GM12874 (cell line): ENCODE data around the gene PIAS4.

Experiments used
- TF ChIP-seq, protein P1 (sequence below): IDR thresholded peaks from 2 replicates; pipeline ENCODE4 v1.5.1; 2011; ENCODE audit warnings: low read depth, mild to moderate bottlenecking, control low read depth, low read length, moderate library complexity; ENCODE audit not compliant: insufficient read depth

Gene PIAS4

DNA sequence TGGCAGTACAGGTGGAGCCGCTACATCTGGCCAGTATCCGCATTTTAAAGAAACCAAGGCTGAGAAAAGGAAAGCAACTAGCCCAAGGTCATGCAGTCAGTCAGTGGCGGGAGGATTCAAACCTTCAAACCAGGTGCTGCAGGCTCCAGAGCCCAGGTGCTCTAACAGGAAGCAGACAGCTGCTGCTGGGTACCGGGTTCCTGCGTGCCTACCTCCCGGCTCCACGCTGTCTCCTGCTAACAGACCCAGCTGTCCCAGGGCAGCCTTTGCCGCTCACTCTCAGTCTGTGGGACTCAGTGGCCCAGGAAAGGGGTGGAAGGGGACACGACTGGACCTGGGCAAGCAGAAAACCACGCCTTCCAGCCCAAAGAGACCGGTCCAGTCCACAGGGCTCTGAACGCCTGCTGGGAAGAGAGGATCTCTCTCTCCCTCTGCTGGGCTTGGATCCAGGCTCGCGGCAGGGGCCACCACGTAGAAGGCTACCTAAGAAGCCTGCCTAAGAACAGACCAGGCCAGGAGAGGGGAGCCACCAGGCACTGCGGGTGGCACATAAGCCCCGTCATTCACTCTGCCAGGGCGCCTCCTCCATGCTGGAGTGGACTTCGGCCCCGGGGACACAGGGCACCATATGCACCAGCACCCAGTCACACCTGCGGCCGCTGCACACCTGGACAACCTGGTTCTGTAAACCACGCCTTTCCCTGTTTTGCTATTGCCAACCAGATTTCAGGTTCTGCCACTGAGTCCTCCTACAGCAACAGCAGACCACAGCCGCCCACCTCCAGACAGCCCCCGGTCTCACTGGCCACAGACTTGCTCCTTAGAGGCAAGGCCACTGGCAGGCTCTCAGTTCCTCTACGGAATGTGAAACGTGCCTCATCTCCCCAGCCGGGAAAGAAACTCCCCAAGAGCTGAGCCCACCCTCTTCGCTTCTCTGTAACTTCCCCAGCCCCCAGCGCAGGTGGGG lies 41.2 kb upstream of the PIAS4 start:
- TF ChIP-seq, protein P1, sequence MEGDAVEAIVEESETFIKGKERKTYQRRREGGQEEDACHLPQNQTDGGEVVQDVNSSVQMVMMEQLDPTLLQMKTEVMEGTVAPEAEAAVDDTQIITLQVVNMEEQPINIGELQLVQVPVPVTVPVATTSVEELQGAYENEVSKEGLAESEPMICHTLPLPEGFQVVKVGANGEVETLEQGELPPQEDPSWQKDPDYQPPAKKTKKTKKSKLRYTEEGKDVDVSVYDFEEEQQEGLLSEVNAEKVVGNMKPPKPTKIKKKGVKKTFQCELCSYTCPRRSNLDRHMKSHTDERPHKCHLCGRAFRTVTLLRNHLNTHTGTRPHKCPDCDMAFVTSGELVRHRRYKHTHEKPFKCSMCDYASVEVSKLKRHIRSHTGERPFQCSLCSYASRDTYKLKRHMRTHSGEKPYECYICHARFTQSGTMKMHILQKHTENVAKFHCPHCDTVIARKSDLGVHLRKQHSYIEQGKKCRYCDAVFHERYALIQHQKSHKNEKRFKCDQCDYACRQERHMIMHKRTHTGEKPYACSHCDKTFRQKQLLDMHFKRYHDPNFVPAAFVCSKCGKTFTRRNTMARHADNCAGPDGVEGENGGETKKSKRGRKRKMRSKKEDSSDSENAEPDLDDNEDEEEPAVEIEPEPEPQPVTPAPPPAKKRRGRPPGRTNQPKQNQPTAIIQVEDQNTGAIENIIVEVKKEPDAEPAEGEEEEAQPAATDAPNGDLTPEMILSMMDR: no peak

DNA sequence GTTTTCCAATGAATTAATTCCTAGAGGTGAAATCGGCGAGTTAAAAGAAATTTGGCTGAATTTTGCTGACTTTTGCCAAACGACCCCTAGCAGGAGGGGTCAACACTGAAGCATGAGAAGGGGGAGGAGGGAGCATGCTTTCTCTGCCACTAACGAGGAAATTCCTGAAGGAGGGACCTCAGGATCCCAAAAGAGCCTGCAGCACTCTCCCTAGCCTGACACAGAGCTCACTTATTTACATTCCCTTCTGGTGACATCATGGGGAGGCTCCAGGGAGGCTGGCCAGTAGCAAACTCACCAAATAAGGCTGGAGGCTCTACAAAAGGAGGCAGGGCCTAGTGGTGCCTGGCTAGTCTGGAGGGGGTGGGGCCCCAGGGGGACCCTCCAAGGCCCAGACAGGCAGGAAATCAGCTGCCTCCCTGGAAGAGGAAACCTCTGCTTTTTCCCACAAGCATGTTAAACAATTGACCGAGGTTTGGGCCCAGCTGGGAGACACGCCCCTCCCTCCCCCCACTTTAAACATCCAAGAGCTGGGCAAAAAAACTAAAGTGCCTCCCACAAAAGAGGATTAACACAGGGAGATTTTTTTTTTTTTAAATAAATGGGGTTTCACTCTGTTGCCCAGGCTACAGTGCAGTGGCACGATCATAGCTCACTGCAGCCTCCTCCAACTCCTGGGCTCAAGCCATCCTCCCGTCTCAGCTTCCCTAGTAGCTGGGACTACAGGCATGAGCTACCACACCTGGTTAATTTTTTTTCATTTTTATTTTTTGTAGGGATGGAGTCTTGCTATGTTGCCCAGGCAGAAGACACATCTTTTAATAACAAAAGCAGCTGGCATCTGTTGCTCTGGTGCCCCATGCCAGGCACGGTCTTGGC lies 38.7 kb upstream of the PIAS4 start:
- TF ChIP-seq, protein P1: no peak

DNA sequence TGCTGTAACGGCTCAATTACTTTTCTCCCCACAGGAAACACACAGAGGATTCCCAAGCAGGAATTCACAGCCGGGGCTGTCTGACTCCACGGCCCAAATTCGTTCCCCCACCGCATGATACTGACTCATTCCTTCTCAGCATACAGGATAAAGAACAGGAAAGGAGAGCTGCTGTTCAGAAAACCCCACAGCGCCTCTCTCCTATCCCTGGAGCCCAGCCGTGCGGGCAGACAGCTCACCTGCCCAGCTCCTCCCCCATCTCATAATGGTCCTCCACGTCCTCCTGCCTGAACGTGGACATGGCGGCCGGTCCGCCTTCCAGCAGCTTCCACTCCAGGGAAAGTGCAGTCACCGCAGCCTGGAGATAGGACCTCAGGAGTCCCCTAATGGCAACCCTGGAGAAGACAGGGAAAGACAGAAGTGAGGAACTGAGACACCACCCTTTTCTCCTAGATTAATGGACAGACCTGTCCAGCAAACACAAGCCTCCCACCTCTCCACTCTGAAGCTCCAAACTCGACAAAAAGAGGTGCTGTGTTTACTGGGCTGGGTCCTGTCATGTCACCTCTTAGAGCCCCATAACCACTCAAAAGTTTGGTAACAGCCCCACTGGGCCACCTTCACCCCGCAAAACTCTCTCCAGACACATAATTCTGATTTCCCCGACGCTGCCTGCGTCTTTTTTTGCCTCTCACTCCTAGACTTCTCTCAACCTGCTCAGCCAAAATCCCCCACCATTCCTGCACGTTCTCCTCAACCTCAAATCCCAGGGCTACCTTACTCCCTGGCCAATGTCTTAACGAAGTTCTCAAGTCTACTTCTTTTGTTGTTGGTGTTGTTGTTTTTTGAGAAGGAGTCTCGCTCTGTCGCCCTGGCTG lies 37.9 kb upstream of the PIAS4 start:
- TF ChIP-seq, protein P1: no peak

DNA sequence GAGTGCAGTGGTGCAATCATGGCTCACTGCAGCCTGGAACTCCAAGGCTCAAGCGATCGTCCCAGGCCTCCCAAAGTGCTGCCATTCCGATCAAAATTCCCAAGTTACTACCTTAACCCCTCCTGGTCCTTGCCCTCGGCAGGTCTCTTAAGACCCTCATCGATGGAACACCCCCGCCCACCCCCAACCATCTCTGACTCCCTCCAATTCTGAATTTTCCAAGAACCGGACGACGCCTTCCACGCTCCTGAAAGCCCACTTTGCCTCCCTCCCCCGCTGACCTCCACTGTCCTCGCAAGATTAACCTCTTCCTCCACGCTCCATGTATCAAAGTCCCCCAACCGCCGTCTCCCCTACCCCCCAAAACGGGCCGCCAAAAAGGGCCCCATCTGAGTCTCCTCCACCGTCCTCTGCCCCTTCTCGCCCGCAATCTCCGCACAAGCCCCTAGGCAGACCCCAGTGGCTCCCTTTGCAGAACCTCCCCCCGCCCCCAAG lies 37.2 kb upstream of the PIAS4 start:
- TF ChIP-seq, protein P1: no peak

DNA sequence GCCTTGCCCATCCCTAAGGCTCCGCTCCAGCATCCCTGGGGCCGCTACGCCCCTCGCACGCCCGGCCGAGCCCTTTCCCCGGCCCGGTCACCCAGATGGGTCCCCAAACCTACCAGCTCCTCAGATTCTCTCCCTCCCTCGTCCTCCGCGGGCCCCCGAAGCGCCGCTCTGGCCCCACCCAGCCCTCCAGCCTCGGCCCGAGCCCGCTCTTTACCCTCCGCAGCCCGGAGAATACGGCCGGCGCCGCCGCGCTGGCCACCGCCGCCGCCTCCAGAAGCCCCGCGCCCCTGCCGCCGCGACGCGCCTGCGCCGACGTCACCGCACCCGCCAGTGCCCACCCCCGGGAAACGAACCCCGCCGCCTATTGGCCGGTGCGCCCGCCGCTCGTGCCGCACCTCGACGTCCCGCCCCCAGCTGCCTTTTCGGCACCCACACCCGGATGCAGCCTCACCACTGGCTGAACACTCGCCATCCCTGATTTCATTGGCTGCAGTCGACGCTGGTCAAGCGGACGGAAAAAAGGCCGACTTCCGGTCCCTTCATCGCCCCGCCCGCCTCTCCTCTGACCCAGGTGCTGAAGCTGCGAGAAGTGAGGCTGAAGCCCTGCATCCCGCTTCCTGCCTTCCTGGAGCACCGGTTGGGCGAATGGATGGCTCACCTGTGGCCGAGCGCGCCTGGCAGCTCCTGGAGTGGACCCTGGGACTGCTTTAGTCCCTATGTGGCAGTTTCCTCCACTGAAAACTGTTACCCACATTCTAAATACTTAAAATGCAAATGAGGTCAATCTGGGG lies 36.5 kb upstream of the PIAS4 start, which contains the start of gene DAPK3:
Gene DAPK3 (minus strand): TSS at position 292 of the 791 bp plus-strand sequence. CDS start 1,364 bp downstream, outside the sequence.
- TF ChIP-seq, protein P1: no peak

DNA sequence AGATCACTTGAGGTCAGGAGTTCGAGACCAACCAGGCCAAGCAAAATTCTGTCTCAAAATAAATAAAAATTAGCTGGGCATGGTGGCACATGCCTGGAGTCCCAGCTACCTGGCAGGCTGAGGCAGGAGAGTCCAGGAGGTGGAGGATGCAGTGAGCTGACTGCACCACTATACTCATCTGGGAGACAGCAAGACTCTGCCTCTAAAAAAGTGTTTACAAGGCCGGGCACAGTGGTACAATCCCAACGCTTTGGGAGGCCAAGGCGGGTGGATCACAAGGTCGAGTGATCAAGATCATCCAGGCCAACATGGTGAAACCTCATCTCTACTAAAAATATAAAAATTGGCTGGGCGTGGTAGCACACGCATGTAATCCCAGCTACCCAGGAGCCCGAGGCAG lies 32.4 kb upstream of the PIAS4 start:
- TF ChIP-seq, protein P1: no peak
